Stimulated activated CD4-positive, alpha-beta T cell treated with anti-CD3 and anti-CD28 coated beads, Interleukin-12 subunit alpha, Interleukin-12 subunit beta, amount 100 ng/mL, for 4 hours (primary cell): ENCODE data around the gene ZDBF2.
"Not testable (repeated sequence)": the region's sequence is repeated elsewhere in the genome, so short reads cannot be mapped to it uniquely, and the experiment has no call there.

Source experiments
- DNase-seq: peaks from one replicate; pipeline ENCODE4 v3.0.0-alpha.2; 2020

ZDBF2 gene

DNA sequence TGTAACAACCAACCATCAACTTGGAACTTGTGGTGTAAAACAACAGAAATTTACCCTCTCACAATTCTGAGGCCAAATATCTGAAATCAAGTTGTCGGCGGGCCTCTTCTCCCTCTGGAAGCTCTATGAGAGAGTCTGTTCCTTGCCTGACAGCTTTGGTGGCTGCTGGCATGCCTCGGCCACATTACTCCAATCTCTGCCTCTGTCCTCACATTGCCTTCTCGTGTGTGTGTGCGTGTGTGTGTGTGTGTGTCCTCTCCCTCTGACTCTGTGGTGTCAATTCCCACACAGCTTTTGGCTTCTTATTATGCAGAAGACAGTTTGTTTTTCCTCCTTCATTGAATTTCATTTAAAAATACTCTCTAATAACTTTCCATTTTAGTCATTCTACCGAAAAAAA lies 50.4 kb downstream of the ZDBF2 start:
- no peak for DNase-seq

- no peak for DNase-seq
Measured at GRCh38 chr2:206328974-206329373, 54.5 kb downstream of the ZDBF2 start.

DNA sequence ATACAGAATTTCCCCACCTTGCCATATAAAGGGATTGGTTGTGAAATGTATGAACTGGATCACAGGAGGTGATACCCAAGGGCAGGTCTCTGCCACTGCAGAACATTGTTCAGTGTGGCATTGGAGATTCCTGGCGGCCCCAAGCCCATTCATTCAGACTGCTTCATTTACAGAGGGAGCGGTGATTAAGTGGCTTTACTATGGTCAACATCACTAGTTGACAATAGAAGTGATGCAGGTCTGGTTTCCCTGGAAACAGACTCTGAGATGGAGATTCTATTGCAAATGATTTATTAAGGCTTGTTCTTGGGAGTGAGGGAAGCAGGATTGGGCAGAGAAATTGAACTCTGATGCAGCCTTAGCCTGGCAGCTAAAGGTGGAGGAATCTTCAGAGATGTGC lies 62.4 kb downstream of the ZDBF2 start:
- DNase-seq = no peak

- no peak for DNase-seq
Measured at GRCh38 chr2:206337956-206338355, 63.5 kb downstream of the ZDBF2 start.

DNA sequence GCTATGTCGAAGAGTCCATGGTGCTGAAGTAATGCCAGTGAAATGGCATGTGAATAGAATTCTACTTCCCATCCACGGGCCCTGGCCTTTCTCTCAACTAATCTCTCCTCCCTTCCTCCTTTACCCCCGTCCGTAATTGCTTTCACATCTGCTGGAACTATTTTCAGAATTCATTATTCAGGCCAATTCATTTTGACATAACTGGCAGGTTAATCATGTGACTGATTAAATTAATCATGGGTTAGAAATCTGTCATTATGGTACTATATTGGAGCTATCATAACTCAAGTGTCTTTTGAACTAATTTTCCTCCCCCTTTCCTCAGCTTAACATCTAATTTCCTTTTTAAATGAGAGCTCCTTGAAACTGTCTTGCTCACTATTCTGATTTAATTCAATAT lies 66.9 kb downstream of the ZDBF2 start:
- no peak for DNase-seq

DNA sequence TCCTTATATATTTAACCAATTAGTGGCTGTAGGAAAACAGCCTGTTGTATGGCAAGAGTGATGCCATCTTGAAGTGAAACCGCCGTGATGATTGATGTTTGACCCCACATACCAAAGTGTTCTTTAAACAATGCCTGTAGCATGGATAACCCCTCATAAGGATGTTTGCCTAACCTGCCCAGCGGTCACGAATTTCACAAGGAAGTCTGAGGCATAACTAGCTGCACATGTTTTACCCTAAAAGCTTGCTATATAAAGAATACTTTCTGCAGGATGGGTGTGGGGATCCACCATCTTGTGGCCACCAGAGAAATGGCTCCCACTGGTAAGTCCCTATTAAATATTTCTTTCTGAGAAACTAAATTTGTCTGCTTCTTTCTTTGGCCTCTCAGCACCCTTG lies 68.7 kb downstream of the ZDBF2 start:
- no peak for DNase-seq

GRCh38 chr2:206343816-206344215 lies 69.4 kb downstream of the ZDBF2 start:
- DNase-seq = no peak

- no peak for DNase-seq
Measured at GRCh38 chr2:206345606-206346005, 71.1 kb downstream of the ZDBF2 start.

DNA sequence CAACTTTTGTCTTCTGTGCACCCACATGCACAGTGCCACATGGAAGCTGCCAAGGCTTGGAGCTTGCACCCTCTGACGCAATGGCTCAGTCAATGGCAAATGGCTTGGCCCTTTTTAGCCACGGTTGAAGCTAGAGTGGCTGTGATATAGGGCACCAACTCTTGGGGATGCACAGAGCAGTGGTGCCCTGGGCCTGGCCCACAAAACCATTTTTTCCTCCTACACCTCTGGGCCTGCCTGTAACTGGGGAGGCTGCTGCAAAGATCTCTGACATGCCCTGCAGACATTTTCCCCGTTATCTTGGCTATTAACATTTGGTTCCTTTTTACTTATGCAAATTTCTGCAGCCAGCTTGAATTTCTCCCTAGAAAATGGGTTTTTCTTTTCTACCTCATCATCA lies 74.9 kb downstream of the ZDBF2 start:
- no peak for DNase-seq

GRCh38 chr2:206352571-206352970 lies 78.1 kb downstream of the ZDBF2 start:
- no peak for DNase-seq

GRCh38 chr2:206353685-206354084 lies 79.2 kb downstream of the ZDBF2 start:
- no peak for DNase-seq

DNA sequence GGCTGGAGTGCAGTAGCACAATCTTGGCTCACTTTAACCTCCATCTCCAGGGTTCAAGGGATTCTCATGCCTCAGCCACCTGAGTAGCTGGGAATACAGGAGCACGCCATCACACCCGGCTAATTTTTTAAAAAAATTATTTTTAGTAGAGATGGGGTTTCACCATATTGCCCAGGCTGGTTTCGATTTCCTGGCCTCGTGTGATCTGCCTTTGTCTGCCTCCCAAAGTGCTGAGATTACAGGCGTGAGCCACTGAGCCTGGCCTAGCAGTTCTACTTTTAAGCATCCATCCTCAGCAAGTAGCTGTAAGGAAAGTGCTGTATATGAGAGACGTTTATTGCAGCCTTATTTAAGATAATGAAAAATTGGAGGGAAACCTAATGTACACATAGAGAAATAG lies 79.7 kb downstream of the ZDBF2 start:
- DNase-seq = no peak

DNA sequence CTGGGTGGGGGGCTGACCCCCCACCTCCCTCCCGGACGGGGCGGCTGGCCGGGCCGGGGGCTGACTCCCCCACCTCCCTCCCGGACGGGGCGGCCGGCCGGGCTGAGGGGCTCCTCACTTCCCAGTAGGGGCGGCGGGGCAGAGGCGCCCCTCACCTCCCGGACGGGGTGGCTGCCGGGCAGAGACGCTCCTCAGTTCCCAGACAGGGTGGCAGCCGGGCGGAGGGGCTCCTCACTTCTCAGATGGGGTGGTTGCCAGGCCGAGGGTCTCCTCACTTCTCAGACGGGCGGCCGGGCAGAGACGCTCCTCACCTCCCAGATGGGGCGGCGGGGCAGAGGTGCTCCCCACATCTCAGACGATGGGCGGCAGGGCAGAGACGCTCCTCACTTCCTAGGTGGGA lies 82.4 kb downstream of the ZDBF2 start:
- not testable (repeated sequence) for DNase-seq

GRCh38 chr2:206360840-206361239 lies 86.4 kb downstream of the ZDBF2 start:
- not testable (repeated sequence) for DNase-seq

DNA sequence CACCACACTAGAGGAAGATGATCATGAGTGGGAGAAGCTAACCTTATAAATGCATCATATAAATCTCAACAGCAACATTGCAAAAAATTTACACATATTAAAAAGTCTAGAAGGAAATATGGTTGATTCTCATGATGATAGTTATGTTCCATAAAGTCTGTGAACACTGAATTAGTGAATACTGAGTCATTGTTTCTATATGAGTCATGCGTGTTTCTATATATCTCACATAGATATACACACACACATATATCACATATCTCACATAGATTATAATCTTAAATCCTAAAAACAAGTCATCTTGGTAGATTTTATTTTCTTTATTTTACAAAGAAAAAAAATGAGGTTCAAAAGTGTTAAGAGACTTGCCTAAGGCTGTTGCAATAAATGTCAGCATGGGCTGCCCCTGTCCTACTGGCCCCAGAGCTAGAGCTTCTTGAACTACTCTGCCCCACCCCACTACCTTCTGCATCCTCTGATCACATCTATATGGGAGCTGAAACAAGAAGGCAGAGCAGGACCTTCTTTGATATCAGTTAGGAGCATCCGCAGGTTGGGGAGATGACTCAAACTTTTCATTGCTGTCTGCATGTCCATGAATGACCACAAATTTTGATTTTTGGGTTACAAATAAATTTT lies 87.1 kb downstream of the ZDBF2 start:
- no peak for DNase-seq
